Right renal cortex interstitium (tissue), 3 donors: ENCODE results near the gene PRRC2A. TPM values are rescaled to one million over a fixed set of nuclear protein-coding genes. Genes with fewer than 3 reads are reported as not detected.

Experiments
- DNase-seq, 3 donors: peaks; one replicate each; pipeline ENCODE4 v3.0.0-alpha.2; 2013; ENCODE audit warnings: low read depth in 3 of 3, low spot score in 2 of 3
- polyA plus RNA-seq, 3 donors: library from polyadenylated mRNA; unstranded; fragments of 120-200 nt; gene quantifications; one replicate each; pipeline ENCODE4 v1.2.1, GENCODE V29; 2013; ENCODE audit not compliant: insufficient read length in 3 of 3

Gene PRRC2A
- polyA plus RNA-seq: 100 to 1,000 TPM; 131 to 142 (median 140) TPM

DNA sequence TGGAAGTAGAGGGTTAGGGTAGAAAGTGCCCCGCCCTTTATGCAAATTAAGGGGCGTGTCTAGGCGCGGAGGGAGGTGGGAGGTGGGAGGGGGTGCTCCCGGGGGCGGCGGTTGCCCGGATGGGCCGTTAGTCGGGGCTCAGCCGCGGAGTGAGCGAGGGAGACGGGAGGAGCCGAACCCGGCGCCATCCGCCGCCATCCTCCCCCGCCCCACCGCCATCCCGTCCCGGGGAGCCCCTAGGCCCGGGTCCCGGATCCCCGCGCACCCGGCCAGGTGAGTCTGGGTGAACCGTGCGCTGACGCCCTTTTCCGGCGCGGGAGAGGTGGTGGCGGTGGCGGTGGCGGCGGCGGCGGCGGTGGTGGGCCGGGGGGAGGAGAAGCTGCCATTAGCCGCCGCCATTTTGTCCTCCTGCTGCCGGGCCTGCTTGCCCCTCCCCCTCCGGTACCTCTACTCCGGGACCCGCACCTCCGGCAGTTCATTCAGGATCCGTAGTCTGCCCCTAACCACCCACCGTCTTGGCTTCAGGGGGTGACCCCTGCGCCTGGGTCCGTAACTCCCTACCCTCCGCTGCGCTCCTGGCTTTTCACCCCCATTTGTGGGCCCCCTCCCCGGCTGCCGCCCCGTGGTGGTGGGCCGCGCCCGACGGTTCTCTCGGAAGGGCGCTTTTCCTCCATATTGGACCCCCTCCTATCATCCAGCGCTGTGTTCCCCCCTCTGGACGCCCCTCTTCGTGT lies at the start of gene PRRC2A:
PRRC2A (plus strand) TSS at position 130 of the 734 bp plus-strand sequence. CDS start 2,075 bp downstream, outside the sequence.
- DNase-seq: peak in 1 of 3 donors; percentile 56

DNA sequence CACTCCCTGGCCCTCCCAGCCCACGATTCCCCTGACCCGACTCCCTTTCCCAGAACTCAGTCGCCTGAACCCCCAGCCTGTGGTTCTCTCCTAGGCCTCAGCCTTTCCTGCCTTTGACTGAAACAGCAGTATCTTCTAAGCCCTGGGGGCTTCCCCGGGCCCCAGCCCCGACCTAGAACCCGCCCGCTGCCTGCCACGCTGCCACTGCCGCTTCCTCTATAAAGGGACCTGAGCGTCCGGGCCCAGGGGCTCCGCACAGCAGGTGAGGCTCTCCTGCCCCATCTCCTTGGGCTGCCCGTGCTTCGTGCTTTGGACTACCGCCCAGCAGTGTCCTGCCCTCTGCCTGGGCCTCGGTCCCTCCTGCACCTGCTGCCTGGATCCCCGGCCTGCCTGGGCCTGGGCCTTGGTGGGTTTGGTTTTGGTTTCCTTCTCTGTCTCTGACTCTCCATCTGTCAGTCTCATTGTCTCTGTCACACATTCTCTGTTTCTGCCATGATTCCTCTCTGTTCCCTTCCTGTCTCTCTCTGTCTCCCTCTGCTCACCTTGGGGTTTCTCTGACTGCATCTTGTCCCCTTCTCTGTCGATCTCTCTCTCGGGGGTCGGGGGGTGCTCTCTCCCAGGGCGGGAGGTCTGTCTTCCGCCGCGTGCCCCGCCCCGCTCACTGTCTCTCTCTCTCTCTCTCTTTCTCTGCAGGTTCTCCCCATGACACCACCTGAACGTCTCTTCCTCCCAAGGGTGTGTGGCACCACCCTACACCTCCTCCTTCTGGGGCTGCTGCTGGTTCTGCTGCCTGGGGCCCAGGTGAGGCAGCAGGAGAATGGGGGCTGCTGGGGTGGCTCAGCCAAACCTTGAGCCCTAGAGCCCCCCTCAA lies 48.2 kb upstream of the PRRC2A start, which contains the start of gene LTA:
LTA (plus strand) TSS at position 249 of the 871 bp plus-strand sequence; CDS start at position 703, 454 bp downstream.
- no peak for DNase-seq

DNA sequence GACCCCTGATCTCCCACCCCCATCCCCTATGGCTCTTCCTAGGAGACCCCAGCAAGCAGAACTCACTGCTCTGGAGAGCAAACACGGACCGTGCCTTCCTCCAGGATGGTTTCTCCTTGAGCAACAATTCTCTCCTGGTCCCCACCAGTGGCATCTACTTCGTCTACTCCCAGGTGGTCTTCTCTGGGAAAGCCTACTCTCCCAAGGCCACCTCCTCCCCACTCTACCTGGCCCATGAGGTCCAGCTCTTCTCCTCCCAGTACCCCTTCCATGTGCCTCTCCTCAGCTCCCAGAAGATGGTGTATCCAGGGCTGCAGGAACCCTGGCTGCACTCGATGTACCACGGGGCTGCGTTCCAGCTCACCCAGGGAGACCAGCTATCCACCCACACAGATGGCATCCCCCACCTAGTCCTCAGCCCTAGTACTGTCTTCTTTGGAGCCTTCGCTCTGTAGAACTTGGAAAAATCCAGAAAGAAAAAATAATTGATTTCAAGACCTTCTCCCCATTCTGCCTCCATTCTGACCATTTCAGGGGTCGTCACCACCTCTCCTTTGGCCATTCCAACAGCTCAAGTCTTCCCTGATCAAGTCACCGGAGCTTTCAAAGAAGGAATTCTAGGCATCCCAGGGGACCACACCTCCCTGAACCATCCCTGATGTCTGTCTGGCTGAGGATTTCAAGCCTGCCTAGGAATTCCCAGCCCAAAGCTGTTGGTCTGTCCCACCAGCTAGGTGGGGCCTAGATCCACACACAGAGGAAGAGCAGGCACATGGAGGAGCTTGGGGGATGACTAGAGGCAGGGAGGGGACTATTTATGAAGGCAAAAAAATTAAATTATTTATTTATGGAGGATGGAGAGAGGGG lies 47.0 kb upstream of the PRRC2A start:
- DNase-seq: no peak

DNA sequence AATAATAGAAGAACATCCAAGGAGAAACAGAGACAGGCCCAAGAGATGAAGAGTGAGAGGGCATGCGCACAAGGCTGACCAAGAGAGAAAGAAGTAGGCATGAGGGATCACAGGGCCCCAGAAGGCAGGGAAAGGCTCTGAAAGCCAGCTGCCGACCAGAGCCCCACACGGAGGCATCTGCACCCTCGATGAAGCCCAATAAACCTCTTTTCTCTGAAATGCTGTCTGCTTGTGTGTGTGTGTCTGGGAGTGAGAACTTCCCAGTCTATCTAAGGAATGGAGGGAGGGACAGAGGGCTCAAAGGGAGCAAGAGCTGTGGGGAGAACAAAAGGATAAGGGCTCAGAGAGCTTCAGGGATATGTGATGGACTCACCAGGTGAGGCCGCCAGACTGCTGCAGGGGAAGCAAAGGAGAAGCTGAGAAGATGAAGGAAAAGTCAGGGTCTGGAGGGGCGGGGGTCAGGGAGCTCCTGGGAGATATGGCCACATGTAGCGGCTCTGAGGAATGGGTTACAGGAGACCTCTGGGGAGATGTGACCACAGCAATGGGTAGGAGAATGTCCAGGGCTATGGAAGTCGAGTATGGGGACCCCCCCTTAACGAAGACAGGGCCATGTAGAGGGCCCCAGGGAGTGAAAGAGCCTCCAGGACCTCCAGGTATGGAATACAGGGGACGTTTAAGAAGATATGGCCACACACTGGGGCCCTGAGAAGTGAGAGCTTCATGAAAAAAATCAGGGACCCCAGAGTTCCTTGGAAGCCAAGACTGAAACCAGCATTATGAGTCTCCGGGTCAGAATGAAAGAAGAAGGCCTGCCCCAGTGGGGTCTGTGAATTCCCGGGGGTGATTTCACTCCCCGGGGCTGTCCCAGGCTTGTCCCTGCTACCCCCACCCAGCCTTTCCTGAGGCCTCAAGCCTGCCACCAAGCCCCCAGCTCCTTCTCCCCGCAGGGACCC lies 46.1 kb upstream of the PRRC2A start:
- no peak for DNase-seq

DNA sequence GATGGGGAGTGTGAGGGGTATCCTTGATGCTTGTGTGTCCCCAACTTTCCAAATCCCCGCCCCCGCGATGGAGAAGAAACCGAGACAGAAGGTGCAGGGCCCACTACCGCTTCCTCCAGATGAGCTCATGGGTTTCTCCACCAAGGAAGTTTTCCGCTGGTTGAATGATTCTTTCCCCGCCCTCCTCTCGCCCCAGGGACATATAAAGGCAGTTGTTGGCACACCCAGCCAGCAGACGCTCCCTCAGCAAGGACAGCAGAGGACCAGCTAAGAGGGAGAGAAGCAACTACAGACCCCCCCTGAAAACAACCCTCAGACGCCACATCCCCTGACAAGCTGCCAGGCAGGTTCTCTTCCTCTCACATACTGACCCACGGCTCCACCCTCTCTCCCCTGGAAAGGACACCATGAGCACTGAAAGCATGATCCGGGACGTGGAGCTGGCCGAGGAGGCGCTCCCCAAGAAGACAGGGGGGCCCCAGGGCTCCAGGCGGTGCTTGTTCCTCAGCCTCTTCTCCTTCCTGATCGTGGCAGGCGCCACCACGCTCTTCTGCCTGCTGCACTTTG lies 45.1 kb upstream of the PRRC2A start, which contains the start of gene TNF:
TNF (plus strand) TSS at position 231 of the 567 bp plus-strand sequence; CDS start at position 408, 177 bp downstream.
- no peak for DNase-seq

DNA sequence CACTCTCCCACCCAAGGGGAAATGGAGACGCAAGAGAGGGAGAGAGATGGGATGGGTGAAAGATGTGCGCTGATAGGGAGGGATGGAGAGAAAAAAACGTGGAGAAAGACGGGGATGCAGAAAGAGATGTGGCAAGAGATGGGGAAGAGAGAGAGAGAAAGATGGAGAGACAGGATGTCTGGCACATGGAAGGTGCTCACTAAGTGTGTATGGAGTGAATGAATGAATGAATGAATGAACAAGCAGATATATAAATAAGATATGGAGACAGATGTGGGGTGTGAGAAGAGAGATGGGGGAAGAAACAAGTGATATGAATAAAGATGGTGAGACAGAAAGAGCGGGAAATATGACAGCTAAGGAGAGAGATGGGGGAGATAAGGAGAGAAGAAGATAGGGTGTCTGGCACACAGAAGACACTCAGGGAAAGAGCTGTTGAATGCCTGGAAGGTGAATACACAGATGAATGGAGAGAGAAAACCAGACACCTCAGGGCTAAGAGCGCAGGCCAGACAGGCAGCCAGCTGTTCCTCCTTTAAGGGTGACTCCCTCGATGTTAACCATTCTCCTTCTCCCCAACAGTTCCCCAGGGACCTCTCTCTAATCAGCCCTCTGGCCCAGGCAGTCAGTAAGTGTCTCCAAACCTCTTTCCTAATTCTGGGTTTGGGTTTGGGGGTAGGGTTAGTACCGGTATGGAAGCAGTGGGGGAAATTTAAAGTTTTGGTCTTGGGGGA lies 44.4 kb upstream of the PRRC2A start:
- no peak for DNase-seq

DNA sequence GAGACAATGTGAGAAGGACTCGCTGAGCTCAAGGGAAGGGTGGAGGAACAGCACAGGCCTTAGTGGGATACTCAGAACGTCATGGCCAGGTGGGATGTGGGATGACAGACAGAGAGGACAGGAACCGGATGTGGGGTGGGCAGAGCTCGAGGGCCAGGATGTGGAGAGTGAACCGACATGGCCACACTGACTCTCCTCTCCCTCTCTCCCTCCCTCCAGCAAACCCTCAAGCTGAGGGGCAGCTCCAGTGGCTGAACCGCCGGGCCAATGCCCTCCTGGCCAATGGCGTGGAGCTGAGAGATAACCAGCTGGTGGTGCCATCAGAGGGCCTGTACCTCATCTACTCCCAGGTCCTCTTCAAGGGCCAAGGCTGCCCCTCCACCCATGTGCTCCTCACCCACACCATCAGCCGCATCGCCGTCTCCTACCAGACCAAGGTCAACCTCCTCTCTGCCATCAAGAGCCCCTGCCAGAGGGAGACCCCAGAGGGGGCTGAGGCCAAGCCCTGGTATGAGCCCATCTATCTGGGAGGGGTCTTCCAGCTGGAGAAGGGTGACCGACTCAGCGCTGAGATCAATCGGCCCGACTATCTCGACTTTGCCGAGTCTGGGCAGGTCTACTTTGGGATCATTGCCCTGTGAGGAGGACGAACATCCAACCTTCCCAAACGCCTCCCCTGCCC lies 43.5 kb upstream of the PRRC2A start:
- no peak for DNase-seq

DNA sequence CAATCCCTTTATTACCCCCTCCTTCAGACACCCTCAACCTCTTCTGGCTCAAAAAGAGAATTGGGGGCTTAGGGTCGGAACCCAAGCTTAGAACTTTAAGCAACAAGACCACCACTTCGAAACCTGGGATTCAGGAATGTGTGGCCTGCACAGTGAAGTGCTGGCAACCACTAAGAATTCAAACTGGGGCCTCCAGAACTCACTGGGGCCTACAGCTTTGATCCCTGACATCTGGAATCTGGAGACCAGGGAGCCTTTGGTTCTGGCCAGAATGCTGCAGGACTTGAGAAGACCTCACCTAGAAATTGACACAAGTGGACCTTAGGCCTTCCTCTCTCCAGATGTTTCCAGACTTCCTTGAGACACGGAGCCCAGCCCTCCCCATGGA lies 42.9 kb upstream of the PRRC2A start:
- no peak for DNase-seq

DNA sequence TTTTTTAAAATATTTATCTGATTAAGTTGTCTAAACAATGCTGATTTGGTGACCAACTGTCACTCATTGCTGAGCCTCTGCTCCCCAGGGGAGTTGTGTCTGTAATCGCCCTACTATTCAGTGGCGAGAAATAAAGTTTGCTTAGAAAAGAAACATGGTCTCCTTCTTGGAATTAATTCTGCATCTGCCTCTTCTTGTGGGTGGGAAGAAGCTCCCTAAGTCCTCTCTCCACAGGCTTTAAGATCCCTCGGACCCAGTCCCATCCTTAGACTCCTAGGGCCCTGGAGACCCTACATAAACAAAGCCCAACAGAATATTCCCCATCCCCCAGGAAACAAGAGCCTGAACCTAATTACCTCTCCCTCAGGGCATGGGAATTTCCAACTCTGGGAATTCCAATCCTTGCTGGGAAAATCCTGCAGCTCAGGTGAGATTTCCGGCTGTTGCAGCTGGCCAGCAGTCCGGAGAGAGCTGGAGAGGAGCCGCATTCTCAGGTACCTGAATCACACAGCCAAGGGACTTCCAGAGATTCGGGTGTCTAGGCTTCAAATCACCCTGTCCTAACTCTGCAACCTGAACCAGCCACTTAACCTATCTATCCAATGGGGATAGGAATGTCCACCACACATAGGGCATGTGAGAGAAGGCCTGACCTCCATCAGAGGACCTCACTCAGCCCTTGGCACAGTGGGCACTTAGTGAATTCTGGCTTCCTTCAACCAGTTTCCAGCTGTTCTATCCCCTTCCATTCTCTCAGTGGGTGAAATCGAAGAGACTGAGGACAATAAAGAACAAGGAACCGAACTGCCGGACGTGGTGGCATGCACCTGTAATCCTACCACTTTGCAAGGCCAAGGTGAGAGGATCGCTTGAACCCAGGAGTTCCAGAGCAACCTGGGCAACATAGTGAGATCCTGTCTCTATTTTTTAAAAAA lies 42.1 kb upstream of the PRRC2A start:
- no peak for DNase-seq

DNA sequence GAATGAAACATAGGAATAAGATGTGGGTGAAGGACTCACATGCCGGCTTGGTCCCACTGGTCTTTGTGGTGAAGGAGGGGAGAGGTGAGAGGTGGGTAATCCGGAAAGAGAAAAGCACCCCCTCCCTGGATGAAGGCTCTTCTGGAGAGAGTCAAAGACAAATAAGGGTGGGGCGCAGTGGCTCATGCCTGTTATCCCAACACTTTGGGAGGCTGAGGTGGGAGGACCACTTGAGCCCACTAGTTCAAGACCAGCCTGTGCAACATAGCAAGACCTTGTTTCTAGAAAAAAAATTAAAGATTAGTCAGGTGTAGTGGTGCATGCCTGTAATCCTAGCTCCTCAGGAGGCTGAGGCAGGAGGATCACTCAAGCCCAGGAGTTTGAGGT lies 41.4 kb upstream of the PRRC2A start:
- no peak for DNase-seq

DNA sequence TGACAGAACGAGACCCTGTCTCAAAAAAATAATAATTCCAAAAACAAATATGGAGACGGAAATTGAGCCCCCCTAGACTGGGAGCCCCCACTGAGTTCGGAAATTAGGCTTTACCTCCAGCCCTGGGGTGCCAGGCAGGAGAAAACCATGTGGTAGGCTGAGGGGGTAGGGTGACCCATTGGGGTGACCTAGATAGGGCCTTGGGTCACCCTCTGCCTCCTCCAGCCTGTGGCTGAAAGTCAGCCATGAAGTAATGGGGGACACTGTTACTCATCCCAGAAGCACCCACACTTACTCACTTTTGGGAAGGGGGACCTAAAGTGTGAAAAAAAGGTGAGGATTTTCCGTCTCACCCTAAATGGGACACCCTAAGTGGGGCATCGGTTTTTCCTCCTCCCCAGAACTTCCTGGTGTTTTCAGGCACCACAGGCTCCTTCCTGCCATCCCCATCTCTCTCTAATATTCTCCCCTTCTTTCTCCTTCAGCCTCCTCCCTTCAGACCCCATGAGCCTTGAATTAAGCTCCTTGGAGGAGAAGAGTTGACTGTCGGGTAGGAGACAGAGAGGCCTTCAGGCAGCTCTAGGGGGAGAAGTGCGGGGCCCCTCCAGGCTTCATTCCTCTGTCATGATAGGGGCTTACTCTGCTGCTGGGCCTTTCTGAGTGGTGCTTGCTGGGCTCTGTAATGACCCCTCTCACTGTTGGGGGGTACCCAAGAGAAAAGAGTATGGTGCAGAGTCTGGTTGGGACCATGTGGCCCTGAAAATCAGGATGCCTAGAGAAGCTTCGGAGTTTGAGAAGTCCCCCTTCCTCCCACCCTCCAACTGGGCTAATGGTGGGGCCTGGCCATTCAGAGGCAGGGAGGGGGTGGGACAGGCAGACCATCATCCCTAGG lies 40.7 kb upstream of the PRRC2A start:
- DNase-seq: no peak

DNA sequence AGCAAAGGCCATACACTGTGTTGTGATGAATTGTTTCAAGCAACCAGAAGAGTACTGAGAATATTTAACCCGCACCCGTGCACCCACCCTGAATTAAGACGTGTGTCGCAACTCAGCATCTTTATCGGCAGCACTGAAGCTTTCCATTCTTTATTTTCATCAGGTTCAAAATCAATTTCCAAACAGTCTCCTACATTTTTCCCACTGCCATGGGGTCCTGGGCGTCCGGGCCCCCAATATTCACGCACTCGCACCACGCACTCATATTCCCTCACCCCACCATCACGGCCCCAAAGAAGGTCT lies 40.1 kb upstream of the PRRC2A start:
- no peak for DNase-seq

DNA sequence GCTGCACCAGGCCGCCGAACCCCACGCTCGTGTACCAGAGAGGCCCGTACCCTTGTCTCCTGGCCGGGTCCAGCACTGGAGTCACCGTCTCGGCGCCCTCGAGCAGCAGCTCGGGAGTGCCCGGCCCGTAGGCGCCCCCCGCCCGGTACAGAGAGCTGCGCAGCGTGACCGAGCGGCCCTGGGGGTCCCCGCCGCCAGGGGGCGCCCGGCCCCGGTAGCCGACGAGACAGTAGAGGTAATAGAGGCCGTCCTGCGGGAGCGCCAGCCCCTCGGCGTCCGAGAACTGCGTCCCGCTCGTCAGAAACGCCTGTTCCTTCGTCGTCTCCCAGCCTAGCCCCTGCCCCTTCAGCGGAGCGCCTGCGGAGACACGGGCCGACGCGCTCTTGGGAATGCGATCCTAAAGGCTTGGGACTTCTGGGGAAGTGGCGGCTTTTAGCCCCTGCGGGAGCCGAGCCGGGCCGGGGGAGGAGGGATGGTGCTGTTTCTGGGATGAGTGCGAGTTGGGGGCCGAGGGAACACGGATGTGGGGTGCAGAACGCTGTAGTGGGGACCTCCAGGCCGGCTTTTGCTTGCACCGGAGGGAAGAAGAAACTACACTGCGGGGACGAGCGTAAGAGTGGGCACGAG lies 39.6 kb upstream of the PRRC2A start:
- peak; percentile 60 to 77 (median 66) for DNase-seq

DNA sequence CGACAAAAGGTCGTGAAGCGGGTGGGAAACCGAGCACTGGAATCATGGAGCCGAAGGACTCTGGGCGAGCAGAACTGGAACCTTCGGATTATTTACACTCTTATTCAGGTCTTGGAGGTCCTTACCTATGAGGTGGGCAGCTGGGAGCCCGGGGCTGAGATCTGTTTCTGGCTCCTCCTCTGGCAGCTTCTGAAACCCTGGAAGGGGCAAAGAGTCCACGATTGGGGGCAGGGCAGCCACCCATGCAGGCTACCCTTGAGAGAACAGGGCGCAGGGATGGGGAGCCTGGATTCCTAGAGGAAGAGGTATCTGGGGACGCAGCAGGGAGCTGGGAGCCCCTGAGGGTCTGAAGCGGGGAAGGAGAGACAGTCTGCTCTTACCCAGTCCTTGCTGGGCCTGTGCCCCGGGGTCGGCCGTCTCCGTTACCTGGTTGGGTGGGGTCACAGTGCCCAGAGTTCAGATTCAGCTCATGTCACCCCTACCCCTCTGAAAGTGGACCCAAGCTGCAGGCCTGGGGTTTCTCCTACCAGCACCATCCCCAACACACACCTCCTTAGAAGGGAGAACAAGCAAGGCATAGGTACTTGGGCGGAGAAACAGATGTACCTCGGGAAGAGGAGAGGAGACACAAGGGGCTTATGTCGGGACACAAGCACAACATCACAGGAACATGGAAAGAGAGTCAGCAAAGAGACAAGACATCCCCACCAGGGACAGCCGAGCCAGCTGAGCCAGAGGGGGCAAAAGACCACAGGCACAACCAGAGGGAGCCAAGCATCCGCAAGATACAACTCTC lies 38.9 kb upstream of the PRRC2A start:
- no peak for DNase-seq

DNA sequence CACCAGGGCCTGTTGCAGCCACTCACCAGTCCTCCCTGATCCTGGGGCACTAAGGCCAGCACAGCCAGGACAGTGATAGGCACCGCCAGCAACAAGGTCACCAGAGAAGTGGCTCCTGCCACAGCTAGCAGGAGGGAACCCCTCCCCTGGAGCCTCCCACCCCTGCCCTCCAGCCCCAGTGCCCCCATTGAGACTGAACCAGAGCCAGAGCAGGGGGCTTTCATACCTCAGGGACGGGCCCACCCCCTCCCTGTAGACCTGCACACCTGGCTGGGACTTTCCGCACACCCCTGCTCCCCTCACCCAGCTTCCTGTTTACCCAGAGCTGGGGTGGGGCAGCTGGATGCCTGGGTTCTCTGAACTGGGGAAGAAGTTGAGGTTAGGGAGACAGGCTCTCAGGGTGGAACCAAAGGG lies 38.3 kb upstream of the PRRC2A start, which contains the start of gene LTB:
LTB (minus strand) TSS at position 195 of the 414 bp plus-strand sequence; CDS start at position 188, 7 bp downstream.
- DNase-seq: no peak
